HG02973 (cell line): ENCODE measurements around the gene PDZRN3.

Experiments used
- ATAC-seq: cut with Tn5 transposase; IDR thresholded peaks from one replicate; pipeline ENCODE4 v1.9.1; 2021; ENCODE audit warnings: moderate library complexity; ENCODE audit not compliant: unreplicated experiment

PDZRN3 gene

GRCh38 chr3:73623346-73623745, 1.4 kb downstream of the PDZRN3 start:
- no peak for ATAC-seq

GRCh38 chr3:73622091-73622805, 2.5 kb downstream of the PDZRN3 start:
- ATAC-seq = no peak

GRCh38 chr3:73621388-73621787, 3.4 kb downstream of the PDZRN3 start:
- no peak for ATAC-seq

- no peak for ATAC-seq
Measured at GRCh38 chr3:73618461-73618860, 6.3 kb downstream of the PDZRN3 start.

GRCh38 chr3:73616056-73616455, 8.7 kb downstream of the PDZRN3 start:
- ATAC-seq = no peak

GRCh38 chr3:73614419-73614818, 10.3 kb downstream of the PDZRN3 start:
- ATAC-seq = no peak

- ATAC-seq = no peak
Measured at GRCh38 chr3:73611176-73611575, 13.6 kb downstream of the PDZRN3 start.

GRCh38 chr3:73610493-73610892, 14.2 kb downstream of the PDZRN3 start:
- no peak for ATAC-seq

GRCh38 chr3:73609655-73610054, 15.1 kb downstream of the PDZRN3 start:
- no peak for ATAC-seq

GRCh38 chr3:73609315-73609641, 15.5 kb downstream of the PDZRN3 start:
- no peak for ATAC-seq

- ATAC-seq = no peak
Measured at GRCh38 chr3:73608456-73609314, 16.1 kb downstream of the PDZRN3 start.

GRCh38 chr3:73605861-73606260, 18.9 kb downstream of the PDZRN3 start:
- ATAC-seq = no peak

- ATAC-seq = no peak
Measured at GRCh38 chr3:73605412-73605811, 19.3 kb downstream of the PDZRN3 start.

GRCh38 chr3:73604451-73604850, 20.3 kb downstream of the PDZRN3 start:
- no peak for ATAC-seq

- no peak for ATAC-seq
Measured at GRCh38 chr3:73603762-73604171, 21.0 kb downstream of the PDZRN3 start.

GRCh38 chr3:73602170-73602569, 22.6 kb downstream of the PDZRN3 start:
- ATAC-seq = no peak

GRCh38 chr3:73601481-73601880, 23.3 kb downstream of the PDZRN3 start:
- no peak for ATAC-seq

- no peak for ATAC-seq
Measured at GRCh38 chr3:73601011-73601410, 23.7 kb downstream of the PDZRN3 start.

GRCh38 chr3:73600293-73600938, 24.3 kb downstream of the PDZRN3 start:
- no peak for ATAC-seq

- no peak for ATAC-seq
Measured at GRCh38 chr3:73599605-73600004, 25.1 kb downstream of the PDZRN3 start.

- ATAC-seq = no peak
Measured at GRCh38 chr3:73597476-73597875, 27.3 kb downstream of the PDZRN3 start.
